ENCODE data around the gene XPOT. TPM values are rescaled to one million over a fixed set of nuclear protein-coding genes. Genes with fewer than 3 reads are reported as not detected.

The XPOT gene
- total and polyA plus RNA-seq, 2 of the 4 experiments (the other 2 are of a cell fraction): 40.9 to 80.8 TPM

- no peak overlapping the region for H2BK20ac ChIP-seq (ENCODE audit: low read depth, low read length)
- no peak overlapping the region for H2AK5ac ChIP-seq (ENCODE audit: low read depth, low read length)
- H3K4me1 ChIP-seq (ENCODE audit: control insufficient read depth, insufficient read depth, low read length): no peaks in the 10 kb centered on the region
- H3K4me2 ChIP-seq (ENCODE audit: low read depth, low read length): no peak overlapping the region
- H2BK120ac ChIP-seq (ENCODE audit: low read depth, low read length): no peak overlapping the region
- no peaks in the 10 kb centered on the region for H3K9me3 ChIP-seq (ENCODE audit: control insufficient read depth, insufficient read depth, low read length)
- no peak overlapping the region for H2BK15ac ChIP-seq (ENCODE audit: low read depth, low read length)
- BruUV-seq (replicated peaks): no TSS peak
- ATAC-seq (ENCODE audit: low read depth) (no peak), DNase-seq (no peak)
- no peaks in the 10 kb centered on the region for H3K9me1 ChIP-seq (ENCODE audit: insufficient read depth, low read length)
- dilution Hi-C loops (cut with HindIII; ENCODE audit: low sequenced_read_pairs, unreplicated experiment): no loop called here
- H4K91ac ChIP-seq (ENCODE audit: insufficient read depth, low read depth, low read length): no peak overlapping the region
- intact Hi-C loops (cut with micrococcal nuclease): no loop called here
- ChIA-PET CTCF (interaction anchor here (0.6 kb wide), 1 partner anchor 120 kb away, joined by 3 read pairs; no protein-coding TSS in a partner anchor), POLR2A (ENCODE audit: unreplicated experiment) (no interaction called here)
- H3K79me1 ChIP-seq (ENCODE audit: low read depth in 1 of 2, low read length in 2 of 2): no peaks in the 10 kb centered on the region
- no peaks in the 10 kb centered on the region for H4K20me1 ChIP-seq (ENCODE audit: insufficient read depth, low read length)
- H3K27me3 ChIP-seq (ENCODE audit: control insufficient read depth, insufficient read depth, low read length): peaks cover 2% of the 10 kb centered on the region; the same call in 1 of the 2 replicates
- no peak overlapping the region for H4K5ac ChIP-seq (ENCODE audit: low read depth, low read length)
- no peaks in the 10 kb centered on the region for H3K36me3 ChIP-seq (ENCODE audit: control insufficient read depth, insufficient read depth, low read length)
- no peak overlapping the region for H2AFZ ChIP-seq (replicated peaks; ENCODE audit: low read length, poor library complexity)
- no peak overlapping the region for H3K23ac ChIP-seq (ENCODE audit: low read depth, low read length)
- H3K56ac ChIP-seq (ENCODE audit: extremely low read depth, insufficient read depth, low read length): no peak overlapping the region
- no peak overlapping the region for H3K14ac ChIP-seq (replicated peaks; ENCODE audit: low read depth, low read length)
- in situ Hi-C loops (cut with MboI; ENCODE audit: low sequenced_read_pairs): no loop called here
- H2BK5ac ChIP-seq (ENCODE audit: low read depth, low read length, poor library complexity, severe bottlenecking): no peak overlapping the region
- no peak overlapping the region for H3K18ac ChIP-seq (ENCODE audit: low read depth, low read length)
- H3K4me3 ChIP-seq (ENCODE audit: insufficient read depth, low read depth, low read length): no peak overlapping the region
- H3K9ac ChIP-seq (ENCODE audit: low read depth, low read length): no peak overlapping the region
- TF ChIP-seq RFX5 (IDR thresholded peaks at IDR 0.05; ENCODE audit: low read depth, low read length): no peak
- no peak for TF ChIP-seq CEBPB (IDR thresholded peaks at IDR 0.05; ENCODE audit: low read depth, low read length)
- TF ChIP-seq, protein P1, sequence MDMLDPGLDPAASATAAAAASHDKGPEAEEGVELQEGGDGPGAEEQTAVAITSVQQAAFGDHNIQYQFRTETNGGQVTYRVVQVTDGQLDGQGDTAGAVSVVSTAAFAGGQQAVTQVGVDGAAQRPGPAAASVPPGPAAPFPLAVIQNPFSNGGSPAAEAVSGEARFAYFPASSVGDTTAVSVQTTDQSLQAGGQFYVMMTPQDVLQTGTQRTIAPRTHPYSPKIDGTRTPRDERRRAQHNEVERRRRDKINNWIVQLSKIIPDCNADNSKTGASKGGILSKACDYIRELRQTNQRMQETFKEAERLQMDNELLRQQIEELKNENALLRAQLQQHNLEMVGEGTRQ (IDR thresholded peaks at IDR 0.05; ENCODE audit: low read depth, low read length): no peak
- TF ChIP-seq RCOR1 (IDR thresholded peaks at IDR 0.05; ENCODE audit: insufficient replicate concordance, low read length): no peak
- TF ChIP-seq SMC3 (IDR thresholded peaks at IDR 0.05; ENCODE audit: low read depth, low read length): no peak
- no peak for TF ChIP-seq POLR2A (IDR thresholded peaks at IDR 0.05; ENCODE audit: low read depth, low read length)
- no peak for TF ChIP-seq CTCF (conservative IDR thresholded peaks at IDR 0.05; ENCODE audit: low read depth, low read length)
- TF ChIP-seq RAD21 (IDR thresholded peaks at IDR 0.05; ENCODE audit: low read length): no peak
- TF ChIP-seq MAFK (IDR thresholded peaks at IDR 0.05; ENCODE audit: low read depth, low read length): no peak
- TF ChIP-seq MXI1 (IDR thresholded peaks at IDR 0.05; ENCODE audit: borderline replicate concordance, low read depth, low read length): no peak
- no peak for TF ChIP-seq CHD1 (IDR thresholded peaks at IDR 0.05; ENCODE audit: low read depth, low read length)
- H4K8ac ChIP-seq (ENCODE audit: low read depth in 2 of 2, low read length in 2 of 2): no peak overlapping the region
- H2AK9ac ChIP-seq (replicated peaks; ENCODE audit: low read depth, low read length, poor library complexity): no peak overlapping the region
- no peak overlapping the region for H3K27ac ChIP-seq (ENCODE audit: insufficient read depth, low read length)
- WGBS, 2 experiments (ENCODE audit: extremely low coverage in 2 of 2, insufficient read length in 1 of 2): no CpG with 5 or more reads among the region's 3 CpGs
- no peak overlapping the region for H3K4ac ChIP-seq (ENCODE audit: low read depth, low read length)
Observed at GRCh38 chr12:64385019-64385418, 19.2 kb upstream of the XPOT start.
